ENCODE results near the gene CTNNA1.
"Not testable (repeated sequence)": the region's sequence is repeated elsewhere in the genome, so short reads cannot be mapped to it uniquely, and the experiment has no call there.

DNA sequence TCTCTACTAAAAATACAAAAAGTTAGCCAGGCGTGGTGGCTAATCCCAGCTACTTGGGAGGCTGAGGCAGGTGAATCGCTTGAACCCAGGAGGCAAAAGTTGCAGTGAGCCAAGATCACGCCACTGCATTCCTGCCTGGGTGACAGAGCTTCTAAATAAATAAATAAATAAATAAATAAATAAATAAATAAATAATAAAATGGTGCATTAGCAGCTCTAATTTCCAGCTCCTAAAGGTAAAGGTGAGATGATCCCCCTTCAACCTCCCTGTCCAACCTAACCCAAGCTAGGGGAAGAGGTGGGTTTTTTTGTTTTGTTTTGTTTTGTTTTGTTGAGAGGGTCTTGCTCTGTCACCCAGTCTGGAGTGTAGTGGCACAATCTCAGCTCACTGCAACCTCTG, 49.4 kb upstream of the CTNNA1 start:
- not testable (repeated sequence) for TF ChIP-seq CTCF (IDR thresholded peaks at IDR 0.05; ENCODE audit: insufficient read depth, low read depth, low read length); EZH2 (IDR thresholded peaks at IDR 0.05; ENCODE audit: insufficient read depth, low read length)

Measured in astrocyte (in vitro differentiated cells and primary cell).